GM23338 (cell line): ENCODE data around the gene QKI. TPM values are rescaled to one million over a fixed set of nuclear protein-coding genes. Genes with fewer than 3 reads are reported as not detected.

Experiments used
- ATAC-seq: fragments of 200-7000 bp; cut with Tn5 transposase; 3 replicates; pipeline ENCODE4 v1.9.1; 2020
- DNase-seq: peaks from one replicate; pipeline ENCODE4 v3.0.0-alpha.2; 2015; ENCODE audit warnings: low spot score
- H2AFZ ChIP-seq: fragments of 200-600 bp; sonication (generic); 2 replicates; pipeline ENCODE4 v1.8.0; 2016; ENCODE audit warnings: antibody characterized with exemption, mild to moderate bottlenecking, moderate library complexity
- H3F3A ChIP-seq: fragments of 200-600 bp; sonication (generic); replicated peaks from 2 replicates; pipeline ENCODE4 v1.8.0; 2017; ENCODE audit warnings: antibody characterized with exemption, mixed run types, low read depth
- H3K27ac ChIP-seq: fragments of 200-600 bp; sonication (generic); 2 replicates; pipeline ENCODE4 v1.6.1; 2016; ENCODE audit warnings: low read depth
- H3K27me3 ChIP-seq: fragments of 200-600 bp; sonication (generic); 2 replicates; pipeline ENCODE4 v1.8.0; 2016; ENCODE audit warnings: mild to moderate bottlenecking, mixed run types, moderate library complexity; ENCODE audit not compliant: insufficient read depth
- H3K36me3 ChIP-seq: fragments of 200-600 bp; sonication (generic); 2 replicates; pipeline ENCODE4 v1.8.0; 2016; ENCODE audit warnings: mild to moderate bottlenecking; ENCODE audit not compliant: insufficient read depth
- H3K4me1 ChIP-seq: fragments of 200-600 bp; sonication (generic); 2 replicates; pipeline ENCODE4 v1.8.0; 2016; ENCODE audit warnings: mild to moderate bottlenecking, moderate library complexity; ENCODE audit not compliant: insufficient read depth
- H3K4me2 ChIP-seq: fragments of 200-600 bp; sonication (generic); 2 replicates; pipeline ENCODE4 v1.7.1; 2017; ENCODE audit warnings: mixed run types
- H3K4me3 ChIP-seq: fragments of 200-600 bp; sonication (generic); 2 replicates; pipeline ENCODE4 v1.6.1; 2016; ENCODE audit warnings: mixed run types
- H3K79me2 ChIP-seq: fragments of 200-600 bp; sonication (generic); replicated peaks from 2 replicates; pipeline ENCODE4 v1.8.0; 2017; ENCODE audit warnings: mild to moderate bottlenecking; ENCODE audit not compliant: insufficient read depth
- H3K9me2 ChIP-seq: fragments of 200-600 bp; sonication (generic); 2 replicates; pipeline ENCODE4 v1.8.0; 2017; ENCODE audit not compliant: insufficient read depth
- H4K20me1 ChIP-seq: fragments of 200-600 bp; sonication (generic); replicated peaks from 2 replicates; pipeline ENCODE4 v1.8.0; 2017; ENCODE audit warnings: mild to moderate bottlenecking; ENCODE audit not compliant: insufficient read depth
- H3K27ac Mint-ChIP-seq: 2 replicates; pipeline ENCODE4 v1.8.0; 2020; ENCODE audit warnings: inconsistent platforms, mild to moderate bottlenecking, moderate library complexity, mixed read lengths
- H3K27me3 Mint-ChIP-seq: 3 replicates; pipeline ENCODE4 v1.8.0; 2022; ENCODE audit warnings: low read depth, mild to moderate bottlenecking, moderate library complexity, mixed read lengths, inconsistent platforms; ENCODE audit not compliant: insufficient read depth, poor library complexity
- H3K36me3 Mint-ChIP-seq: 3 replicates; pipeline ENCODE4 v1.8.0; 2021; ENCODE audit warnings: low read depth, mild to moderate bottlenecking, inconsistent platforms, moderate library complexity, mixed read lengths
- H3K4me1 Mint-ChIP-seq: 3 replicates; pipeline ENCODE4 v1.8.0; 2020; ENCODE audit warnings: mild to moderate bottlenecking, inconsistent platforms, mixed read lengths
- H3K4me3 Mint-ChIP-seq: 3 replicates; pipeline ENCODE4 v1.8.0; 2021; ENCODE audit warnings: moderate library complexity, mild to moderate bottlenecking, inconsistent platforms, mixed read lengths
- H3K9me3 Mint-ChIP-seq: 3 replicates; pipeline ENCODE4 v1.8.0; 2020; ENCODE audit warnings: moderate library complexity, mild to moderate bottlenecking, inconsistent platforms, mixed read lengths
- ETS1 ChIP-seq: IDR thresholded peaks from 2 replicates; pipeline ENCODE4 v1.6.1; 2016; ENCODE audit warnings: antibody characterized with exemption
- EZH2 ChIP-seq: fragments of 200-600 bp; sonication (generic); IDR thresholded peaks from one replicate; pipeline ENCODE4 v1.8.0; 2017; ENCODE audit warnings: antibody characterized with exemption, mild to moderate bottlenecking, low read depth; ENCODE audit not compliant: unreplicated experiment
- JUNB ChIP-seq: IDR thresholded peaks from one replicate; pipeline ENCODE4 v1.6.1; 2016; ENCODE audit warnings: antibody characterized with exemption; ENCODE audit not compliant: unreplicated experiment
- STAT1 ChIP-seq: IDR thresholded peaks from one replicate; pipeline ENCODE4 v1.6.1; 2016; ENCODE audit warnings: antibody characterized with exemption; ENCODE audit not compliant: unreplicated experiment
- ZNF462 ChIP-seq: fragments of 250-450 bp; sonication (Bioruptor Pico); IDR thresholded peaks from 2 replicates; pipeline ENCODE4 v1.5.0; 2020; ENCODE audit warnings: mild to moderate bottlenecking, moderate library complexity
- polyA plus RNA-seq: library from polyadenylated mRNA; unstranded; fragments of >200 nt; fragmentation: Nextera tagmentation; extraction: Ambion mirVana; gene quantifications from 2 replicates; pipeline ENCODE4 v1.2.1, GENCODE V29; 2016
- total RNA-seq: library from RNA; depleted of rRNA; stranded (reverse); fragments of >200 nt; shearing (Covaris generic); gene quantifications from 2 replicates; pipeline ENCODE4 v1.2.3, GENCODE V29; 2014

The QKI gene
- total and polyA plus RNA-seq, 2 experiments from 2014 or later, result 60.8 to 159 TPM

- no peaks in the 10 kb centered on the region for H3K4me1 ChIP-seq
- H3K9me2 ChIP-seq, result no peaks in the 10 kb centered on the region
- H3K4me3 ChIP-seq, result no peak overlapping the region
- H4K20me1 ChIP-seq, result no peaks in the 10 kb centered on the region
- Mint-ChIP-seq H3K9me3 (no peaks in the 10 kb centered on the region), H3K4me1 (peaks cover 12% of the 10 kb centered on the region), H3K27ac (no peak overlapping the region), H3K4me3 (no peak overlapping the region), H3K27me3 (no peaks in the 10 kb centered on the region), H3K36me3 (no peaks in the 10 kb centered on the region)
- ATAC-seq (no peak), DNase-seq (no peak)
- no peaks in the 10 kb centered on the region for H3K27me3 ChIP-seq
- no peak overlapping the region for H3K27ac ChIP-seq
- no peaks in the 10 kb centered on the region for H3K79me2 ChIP-seq
- H3F3A ChIP-seq, result no peaks in the 10 kb centered on the region
- H3K4me2 ChIP-seq, result no peak overlapping the region
- no peak overlapping the region for H2AFZ ChIP-seq
- no peaks in the 10 kb centered on the region for H3K36me3 ChIP-seq
- TF ChIP-seq STAT1, result no peak
Measured at GRCh38 chr6:163613025-163613424, 198.5 kb downstream of the QKI start.

- no peaks in the 10 kb centered on the region for H3F3A ChIP-seq
- H3K9me2 ChIP-seq, result no peaks in the 10 kb centered on the region
- Mint-ChIP-seq H3K4me1 (peaks cover 7% of the 10 kb centered on the region), H3K27ac (no peak overlapping the region), H3K9me3 (no peaks in the 10 kb centered on the region; the same call in 2 of the 3 replicates), H3K27me3 (no peaks in the 10 kb centered on the region), H3K36me3 (no peaks in the 10 kb centered on the region), H3K4me3 (no peak overlapping the region)
- H3K4me1 ChIP-seq, result no peaks in the 10 kb centered on the region
- DNase-seq (no peak), ATAC-seq (no peak)
- no peak overlapping the region for H3K4me3 ChIP-seq
- no peak overlapping the region for H3K4me2 ChIP-seq
- no peaks in the 10 kb centered on the region for H3K36me3 ChIP-seq
- no peaks in the 10 kb centered on the region for H4K20me1 ChIP-seq
- no peak overlapping the region for H2AFZ ChIP-seq
- TF ChIP-seq JUNB (no peak), ETS1 (no peak), STAT1 (no peak), EZH2 (no peak), ZNF462 (CRISPR knock-in tag) (no peak)
- no peaks in the 10 kb centered on the region for H3K79me2 ChIP-seq
- H3K27ac ChIP-seq, result no peak overlapping the region
- no peaks in the 10 kb centered on the region for H3K27me3 ChIP-seq
Measured at GRCh38 chr6:163613668-163614067, 199.2 kb downstream of the QKI start.
